ENCODE measurements around the gene LRRTM4.
"Not testable (repeated sequence)": the region's sequence is repeated elsewhere in the genome, so short reads cannot be mapped to it uniquely, and the experiment has no call there.

LRRTM4 gene

DNA sequence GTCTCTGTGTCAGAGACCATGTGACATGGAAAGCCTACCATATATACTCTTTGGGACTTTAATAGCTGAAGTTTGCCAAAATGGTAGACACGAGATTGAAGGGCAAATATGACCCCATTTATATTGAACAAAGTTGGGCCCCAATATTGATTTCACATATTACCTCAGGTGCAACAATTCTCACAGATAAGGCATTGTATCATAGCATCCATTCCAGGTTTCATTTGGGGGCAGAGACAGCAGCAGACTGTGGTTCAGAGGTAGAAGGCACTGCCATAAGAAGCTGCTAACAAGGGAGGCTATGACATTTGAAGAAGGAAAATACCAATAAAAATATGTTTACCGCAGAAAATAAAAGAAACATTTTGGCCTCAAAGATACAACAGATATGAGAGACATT, 419.2 kb downstream of the LRRTM4 start:
- no peak for DNase-seq (ENCODE audit: low read depth)
- no peak overlapping the region for H3K4me3 ChIP-seq (ENCODE audit: low read depth, low read length)
- TF ChIP-seq, protein P1, sequence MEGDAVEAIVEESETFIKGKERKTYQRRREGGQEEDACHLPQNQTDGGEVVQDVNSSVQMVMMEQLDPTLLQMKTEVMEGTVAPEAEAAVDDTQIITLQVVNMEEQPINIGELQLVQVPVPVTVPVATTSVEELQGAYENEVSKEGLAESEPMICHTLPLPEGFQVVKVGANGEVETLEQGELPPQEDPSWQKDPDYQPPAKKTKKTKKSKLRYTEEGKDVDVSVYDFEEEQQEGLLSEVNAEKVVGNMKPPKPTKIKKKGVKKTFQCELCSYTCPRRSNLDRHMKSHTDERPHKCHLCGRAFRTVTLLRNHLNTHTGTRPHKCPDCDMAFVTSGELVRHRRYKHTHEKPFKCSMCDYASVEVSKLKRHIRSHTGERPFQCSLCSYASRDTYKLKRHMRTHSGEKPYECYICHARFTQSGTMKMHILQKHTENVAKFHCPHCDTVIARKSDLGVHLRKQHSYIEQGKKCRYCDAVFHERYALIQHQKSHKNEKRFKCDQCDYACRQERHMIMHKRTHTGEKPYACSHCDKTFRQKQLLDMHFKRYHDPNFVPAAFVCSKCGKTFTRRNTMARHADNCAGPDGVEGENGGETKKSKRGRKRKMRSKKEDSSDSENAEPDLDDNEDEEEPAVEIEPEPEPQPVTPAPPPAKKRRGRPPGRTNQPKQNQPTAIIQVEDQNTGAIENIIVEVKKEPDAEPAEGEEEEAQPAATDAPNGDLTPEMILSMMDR (conservative IDR thresholded peaks at IDR 0.05; ENCODE audit: low read depth, low read length), result no peak

DNA sequence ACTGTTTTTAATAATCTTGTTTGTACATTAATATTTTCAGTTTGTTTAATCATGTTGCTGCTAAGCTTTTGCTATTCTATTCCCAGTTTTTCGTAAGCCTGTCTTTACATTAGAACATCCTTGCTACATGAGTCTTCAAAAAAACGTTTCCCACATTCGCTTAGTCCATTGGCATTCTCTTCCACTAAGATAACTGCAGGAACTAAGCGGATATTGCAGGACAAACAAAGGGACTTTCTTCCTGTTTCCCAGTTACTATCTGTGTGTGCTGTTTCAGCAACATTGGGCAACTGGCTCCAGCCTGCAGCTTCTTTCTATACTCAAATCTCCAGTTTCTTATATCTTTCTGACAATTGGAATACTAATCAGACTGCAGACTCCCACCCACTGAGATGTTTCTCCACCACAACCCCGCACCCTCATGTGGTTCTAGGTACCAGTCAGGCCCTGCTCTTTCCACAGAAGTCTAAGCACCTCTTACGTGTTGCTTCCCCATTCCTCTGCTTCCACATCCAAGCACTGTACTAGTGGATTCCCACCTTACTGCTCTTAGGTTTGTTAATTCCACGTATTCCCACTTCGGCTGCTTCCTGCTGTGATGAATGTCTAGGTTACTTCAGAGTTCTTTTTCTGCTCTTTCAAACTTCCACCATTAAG, 420.3 kb downstream of the LRRTM4 start:
- TF ChIP-seq, protein P1 (conservative IDR thresholded peaks at IDR 0.05; ENCODE audit: low read depth, low read length), result no peak
- no peak for DNase-seq (ENCODE audit: low read depth)
- no peak overlapping the region for H3K4me3 ChIP-seq (ENCODE audit: low read depth, low read length)

DNA sequence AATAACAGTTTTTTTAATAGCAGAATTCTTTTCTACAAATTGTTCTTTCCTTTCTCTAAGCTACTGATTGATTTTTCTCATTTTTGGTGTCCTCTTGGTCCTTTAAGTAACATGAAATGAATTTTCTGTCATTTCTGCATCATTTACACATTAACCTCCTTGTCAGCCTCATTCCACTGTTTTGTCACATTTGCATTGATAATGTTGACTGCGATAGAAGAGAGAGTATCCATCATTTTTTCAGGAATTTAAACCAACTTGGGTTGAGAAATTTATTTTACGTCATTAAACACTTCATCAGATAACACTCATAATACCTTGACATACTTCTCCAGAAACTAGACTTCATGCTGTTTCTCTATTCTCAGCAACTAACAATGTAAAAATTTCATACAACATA, 422.2 kb downstream of the LRRTM4 start:
- no peak for DNase-seq (ENCODE audit: low read depth)
- TF ChIP-seq, protein P1 (conservative IDR thresholded peaks at IDR 0.05; ENCODE audit: low read depth, low read length), result no peak
- H3K4me3 ChIP-seq (ENCODE audit: low read depth, low read length), result no peak overlapping the region

DNA sequence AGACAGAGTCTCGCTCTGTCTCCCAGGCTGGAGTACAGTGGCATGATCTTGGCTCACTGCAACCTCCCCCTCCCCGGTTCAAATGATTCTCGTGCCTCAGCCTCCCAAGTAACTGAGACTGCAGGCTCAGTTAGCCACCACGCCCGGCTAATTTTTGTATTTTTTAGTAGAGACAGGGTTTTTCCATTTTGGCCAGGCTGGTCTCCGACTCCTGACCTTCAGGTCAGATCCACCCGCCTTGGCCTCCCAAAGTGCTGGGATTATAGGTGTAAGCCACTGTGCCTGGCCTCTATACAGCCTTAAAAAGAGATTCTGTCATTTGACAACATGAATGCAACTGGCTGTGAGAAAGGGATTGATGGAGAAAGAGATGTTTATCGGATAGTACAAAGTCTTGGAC, 426.7 kb downstream of the LRRTM4 start:
- not testable (repeated sequence) for DNase-seq (ENCODE audit: low read depth)

DNA sequence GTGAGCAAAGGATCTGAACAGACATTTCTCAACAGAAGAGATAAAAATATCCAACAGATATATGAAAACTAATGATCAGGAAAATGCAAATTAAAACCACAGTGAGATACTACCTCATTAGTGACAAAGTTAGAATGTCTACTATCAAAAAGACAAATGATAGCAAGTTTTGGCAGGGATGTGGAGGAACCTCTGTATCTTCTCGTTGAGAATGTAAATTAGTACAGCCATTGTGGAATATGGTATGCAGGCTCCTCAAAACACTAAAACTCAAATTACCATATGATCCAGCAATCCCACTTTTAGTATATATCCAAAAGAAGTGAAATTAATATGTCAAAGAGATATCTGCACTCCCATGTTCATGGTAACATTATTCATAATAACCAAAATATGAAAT, 427.1 kb downstream of the LRRTM4 start:
- no peak overlapping the region for H3K4me3 ChIP-seq (ENCODE audit: low read depth, low read length)
- DNase-seq (ENCODE audit: low read depth), result no peak
- TF ChIP-seq, protein P1 (conservative IDR thresholded peaks at IDR 0.05; ENCODE audit: low read depth, low read length), result no peak

More for the DNA sequence above, 426.7 kb downstream of the LRRTM4 start:
- H3K4me3 ChIP-seq (ENCODE audit: low read depth, low read length), result not testable (repeated sequence)

DNA sequence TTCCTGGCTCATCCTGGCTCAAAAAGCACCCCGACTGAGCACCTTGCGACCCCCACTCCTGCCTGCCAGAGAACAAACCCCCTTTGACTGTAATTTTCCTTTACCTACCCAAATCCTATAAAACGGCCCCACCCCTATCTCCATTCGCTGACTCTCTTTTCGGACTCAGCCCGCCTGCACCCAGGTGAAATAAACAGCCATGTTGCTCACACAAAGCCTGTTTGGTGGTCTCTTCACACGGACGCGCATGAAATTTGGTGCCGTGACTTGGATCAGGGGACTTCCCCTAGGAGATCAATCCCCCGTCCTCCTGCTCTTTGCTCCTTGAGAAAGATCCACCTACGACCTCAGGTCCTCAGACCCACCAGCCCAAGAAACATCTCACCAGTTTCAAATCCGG, 433.8 kb downstream of the LRRTM4 start:
- H3K4me3 ChIP-seq (ENCODE audit: low read depth, low read length); DNase-seq (ENCODE audit: low read depth): not testable (repeated sequence)

DNA sequence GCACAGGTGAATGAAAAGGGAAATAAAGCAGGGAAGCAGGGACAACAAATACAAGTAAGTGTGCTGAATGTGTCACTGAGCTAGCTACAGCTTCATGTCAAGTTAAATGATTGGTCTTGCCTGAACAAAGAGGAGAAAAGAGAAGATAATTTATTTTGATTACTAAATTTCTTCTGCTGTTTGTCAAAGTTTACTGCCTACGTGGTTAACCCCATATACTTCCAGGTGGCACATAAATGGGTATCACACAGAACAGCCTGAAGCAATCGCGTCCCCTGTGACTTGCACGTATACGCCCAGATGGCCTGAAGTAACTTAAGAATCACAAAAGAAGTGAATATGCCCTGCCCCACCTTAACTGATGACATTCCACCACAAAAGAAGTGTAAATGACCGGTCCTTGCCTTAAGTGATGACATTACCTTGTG, 434.2 kb downstream of the LRRTM4 start:
- DNase-seq (ENCODE audit: low read depth), result no peak
- TF ChIP-seq, protein P1 (conservative IDR thresholded peaks at IDR 0.05; ENCODE audit: low read depth, low read length), result no peak
- no peak overlapping the region for H3K4me3 ChIP-seq (ENCODE audit: low read depth, low read length)

DNA sequence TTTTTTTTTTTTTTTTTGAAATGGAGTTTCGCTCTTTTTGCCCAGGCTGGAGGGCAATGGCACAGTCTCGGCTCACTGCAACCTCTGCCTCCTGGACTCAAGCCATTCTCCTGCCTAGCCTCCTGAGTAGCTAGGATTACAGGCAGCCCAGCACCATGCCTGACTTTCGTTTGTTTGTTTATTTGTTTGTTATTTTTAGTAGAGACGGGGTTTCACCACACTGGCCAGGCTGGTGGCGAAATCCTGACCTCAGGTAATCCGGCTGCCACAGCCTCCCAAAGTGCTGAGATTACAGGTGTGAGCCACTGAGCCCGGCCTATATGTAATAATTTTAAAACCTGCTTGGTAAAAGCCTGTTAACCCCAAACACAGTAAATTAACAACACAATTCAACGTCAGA, 435.7 kb downstream of the LRRTM4 start:
- no peak for DNase-seq (ENCODE audit: low read depth)
- TF ChIP-seq, protein P1 (conservative IDR thresholded peaks at IDR 0.05; ENCODE audit: low read depth, low read length), result no peak
- no peak overlapping the region for H3K4me3 ChIP-seq (ENCODE audit: low read depth, low read length)
